ENCODE results near the gene BLVRA.

DNA sequence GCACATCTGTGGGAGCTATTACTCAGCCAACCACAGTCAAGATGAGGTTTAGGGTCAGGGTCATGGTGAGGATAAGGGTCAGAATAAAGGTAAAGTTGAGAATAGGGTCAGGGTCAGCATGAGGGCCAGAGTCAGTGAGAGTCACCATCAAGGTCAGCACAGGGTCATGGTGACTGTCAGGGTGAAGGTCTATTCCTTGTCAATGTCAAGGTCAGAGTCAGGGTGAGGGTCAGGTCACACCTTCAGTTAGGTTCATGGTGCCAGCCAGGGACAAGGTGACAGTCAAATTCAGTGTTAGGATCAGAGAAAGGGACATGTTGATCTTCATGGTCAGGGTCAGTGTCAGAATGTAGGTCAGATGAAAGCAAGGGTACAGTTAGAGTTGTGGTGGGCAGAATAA is 96.7 kb downstream of the BLVRA start:
- TF ChIP-seq, protein P1, sequence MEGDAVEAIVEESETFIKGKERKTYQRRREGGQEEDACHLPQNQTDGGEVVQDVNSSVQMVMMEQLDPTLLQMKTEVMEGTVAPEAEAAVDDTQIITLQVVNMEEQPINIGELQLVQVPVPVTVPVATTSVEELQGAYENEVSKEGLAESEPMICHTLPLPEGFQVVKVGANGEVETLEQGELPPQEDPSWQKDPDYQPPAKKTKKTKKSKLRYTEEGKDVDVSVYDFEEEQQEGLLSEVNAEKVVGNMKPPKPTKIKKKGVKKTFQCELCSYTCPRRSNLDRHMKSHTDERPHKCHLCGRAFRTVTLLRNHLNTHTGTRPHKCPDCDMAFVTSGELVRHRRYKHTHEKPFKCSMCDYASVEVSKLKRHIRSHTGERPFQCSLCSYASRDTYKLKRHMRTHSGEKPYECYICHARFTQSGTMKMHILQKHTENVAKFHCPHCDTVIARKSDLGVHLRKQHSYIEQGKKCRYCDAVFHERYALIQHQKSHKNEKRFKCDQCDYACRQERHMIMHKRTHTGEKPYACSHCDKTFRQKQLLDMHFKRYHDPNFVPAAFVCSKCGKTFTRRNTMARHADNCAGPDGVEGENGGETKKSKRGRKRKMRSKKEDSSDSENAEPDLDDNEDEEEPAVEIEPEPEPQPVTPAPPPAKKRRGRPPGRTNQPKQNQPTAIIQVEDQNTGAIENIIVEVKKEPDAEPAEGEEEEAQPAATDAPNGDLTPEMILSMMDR (IDR thresholded peaks at IDR 0.05; ENCODE audit: low read depth, low read length, poor library complexity, severe bottlenecking): no peak
- no peak for TF ChIP-seq EZH2phosphoT487 (IDR thresholded peaks at IDR 0.05; ENCODE audit: borderline replicate concordance, low read length)
